T-cell (primary cell): Measurements from ENCODE around the gene TMEM218. TPM values are rescaled to one million over a fixed set of nuclear protein-coding genes. Genes with fewer than 3 reads are reported as not detected.

Experiments
- ATAC-seq, 4 experiments: fragments of 200-7000 bp in 3 of 4; fragments of 150-1000 bp in 1 of 4; cut with Tn5 transposase; replicated peaks in 1 of 4; 1 replicate in 3 of 4; 2 replicates in 1 of 4; pipeline ENCODE4 v1.10.0; 2021; ENCODE audit warnings: moderate library complexity in 3 of 4, mild to moderate bottlenecking in 2 of 4, moderate number of reproducible peaks in 1 of 4
- CTCF ChIA-PET, 2 donors: fragments of 300-600 bp; sonication (Branson Sonifier 250); formaldehyde crosslinking; loops; one replicate each; lab custom pipeline; 2022; ENCODE audit warnings: antibody characterized with exemption in 2 of 2; lab: Charles Lee
- POLR2A ChIA-PET, 2 donors: fragments of 300-600 bp; sonication (Branson Sonifier 250); formaldehyde crosslinking; loops; one replicate each; lab custom pipeline; 2022; ENCODE audit warnings: antibody characterized with exemption in 2 of 2; lab: Charles Lee
- DNase-seq, 35 experiments: peaks; one replicate each; pipeline versions ENCODE4 v3.0.0 to v3.0.0-alpha.2; 2013 to 2023
- H3K27ac ChIP-seq: one replicate; pipeline ENCODE4 v1.5.1; 2013; ENCODE audit warnings: low read length
- H3K27me3 ChIP-seq, 2 experiments: replicated peaks in 1 of 2; 1 replicate in 1 of 2; 2 replicates in 1 of 2; pipeline versions ENCODE4 v1.6.1 to v1.7.0; 2013; ENCODE audit warnings: low read length in 1 of 2, mixed read lengths in 1 of 2; ENCODE audit not compliant: control insufficient read depth in 2 of 2, insufficient read depth in 2 of 2; ENCODE audit errors: extremely low read depth in 1 of 2
- H3K36me3 ChIP-seq, 2 donors: 1 replicate in 1 of 2; 2 replicates in 1 of 2; pipeline versions ENCODE4 v1.6.1 to v1.7.0; 2013; ENCODE audit warnings: low read length in 1 of 2; ENCODE audit not compliant: control insufficient read depth in 2 of 2, insufficient read depth in 1 of 2; ENCODE audit errors: extremely low read depth in 1 of 2
- H3K4me1 ChIP-seq, 2 experiments: 1 replicate in 1 of 2; 2 replicates in 1 of 2; pipeline versions ENCODE4 v1.6.1 to v1.7.0; 2013; ENCODE audit warnings: low read length in 2 of 2, mixed read lengths in 1 of 2; ENCODE audit not compliant: insufficient read depth in 2 of 2, control insufficient read depth in 1 of 2; ENCODE audit errors: extremely low read depth in 1 of 2
- H3K4me3 ChIP-seq, 2 donors: 1 replicate in 1 of 2; 2 replicates in 1 of 2; pipeline versions ENCODE4 v1.5.1 to v1.7.0; 2013; ENCODE audit warnings: mild to moderate bottlenecking in 2 of 2, low read length in 1 of 2, moderate library complexity in 1 of 2; ENCODE audit not compliant: control insufficient read depth in 1 of 2; ENCODE audit errors: extremely low read depth in 1 of 2
- H3K9me3 ChIP-seq: 2 replicates; pipeline ENCODE4 v1.7.0; 2013
- H3K27ac Mint-ChIP-seq, 2 donors: one replicate each; pipeline ENCODE4 v1.8.0; 2020 to 2021; ENCODE audit warnings: mild to moderate bottlenecking in 2 of 2, mixed read lengths in 2 of 2
- H3K27me3 Mint-ChIP-seq, 2 donors: one replicate each; pipeline ENCODE4 v1.8.0; 2021 to 2022; ENCODE audit warnings: mixed read lengths in 2 of 2
- H3K36me3 Mint-ChIP-seq: one replicate; pipeline ENCODE4 v1.8.0; 2021; ENCODE audit warnings: mixed read lengths
- H3K4me1 Mint-ChIP-seq, 3 donors: one replicate each; pipeline ENCODE4 v1.8.0; 2020 to 2022; ENCODE audit warnings: mixed read lengths in 3 of 3, mild to moderate bottlenecking in 1 of 3
- H3K4me3 Mint-ChIP-seq, 3 donors: one replicate each; pipeline ENCODE4 v1.8.0; 2020 to 2022; ENCODE audit warnings: mild to moderate bottlenecking in 3 of 3, mixed read lengths in 3 of 3, moderate library complexity in 3 of 3
- H3K9me3 Mint-ChIP-seq, 3 donors: one replicate each; pipeline ENCODE4 v1.8.0; 2020 to 2022; ENCODE audit warnings: mixed read lengths in 3 of 3
- WGBS: methylation state at CpG from one replicate; pipeline ENCODE4 v1.1.5; 2013; ENCODE audit warnings: missing lambda C conversion rate; ENCODE audit not compliant: insufficient coverage; 5-methylcytosine and 5-hydroxymethylcytosine counted together
- total RNA-seq, 35 experiments: library from RNA in 6 of 35; stranded (reverse) in 6 of 35; fragments of 120-200 nt in 1 of 35; gene quantifications; one replicate each; pipeline versions ENCODE4 v1.2.1 to v1.2.4 and lab custom pipeline; 2013 to 2026

TMEM218 gene
- total RNA-seq, 5 donors from 2014 or later (not counting 1 experiment from before 2014, with no cell fraction given): 10.3 to 18.9 (median 14.8) TPM

GRCh38 chr11:125086633-125087296 is 24.7 kb downstream of the TMEM218 start:
- CTCF ChIA-PET: no interaction called here
- peaks cover 0 to 5% (median 3%) of the 10 kb centered on the region in 3 donors for H3K4me1 Mint-ChIP-seq
- POLR2A ChIA-PET: no interaction called here
- H3K27me3 Mint-ChIP-seq: peaks cover 0 to 4% of the 10 kb centered on the region in 2 donors
- H3K9me3 Mint-ChIP-seq: no peaks in the 10 kb centered on the region
- Histone ChIP-seq H3K27ac (no peak overlapping the region), H3K36me3 (no peaks in the 10 kb centered on the region), H3K4me3 (no peak overlapping the region), H3K27me3 (peaks cover 0 to 6% of the 10 kb centered on the region in 2 experiments), H3K9me3 (no peaks in the 10 kb centered on the region), H3K4me1 (no peaks in the 10 kb centered on the region)
- no peaks in the 10 kb centered on the region for H3K36me3 Mint-ChIP-seq
- DNase-seq (no peak), ATAC-seq (no peak)
- no peak overlapping the region for H3K4me3 Mint-ChIP-seq
- 83% methylated on average over 4 of the region's 14 CpGs for WGBS
- H3K27ac Mint-ChIP-seq: no peak overlapping the region

GRCh38 chr11:125085301-125086081 is 25.9 kb downstream of the TMEM218 start:
- DNase-seq (no peak), ATAC-seq (no peak)
- H3K27ac ChIP-seq: no peak overlapping the region
- no peak overlapping the region for H3K4me3 Mint-ChIP-seq
- peaks cover 0 to 11% of the 10 kb centered on the region in 2 experiments for H3K27me3 ChIP-seq
- no peaks in the 10 kb centered on the region for H3K36me3 Mint-ChIP-seq
- H3K9me3 ChIP-seq: no peaks in the 10 kb centered on the region
- no peaks in the 10 kb centered on the region for H3K9me3 Mint-ChIP-seq
- 80% methylated on average over 17 of the region's 20 CpGs for WGBS
- no peak overlapping the region for H3K4me3 ChIP-seq
- H3K36me3 ChIP-seq: no peaks in the 10 kb centered on the region
- peaks cover 0 to 8% of the 10 kb centered on the region in 2 donors for H3K27me3 Mint-ChIP-seq
- ChIA-PET POLR2A (no interaction called here), CTCF (no interaction called here)
- no peaks in the 10 kb centered on the region for H3K4me1 ChIP-seq
- H3K4me1 Mint-ChIP-seq: no peaks in the 10 kb centered on the region
- H3K27ac Mint-ChIP-seq: no peak overlapping the region

GRCh38 chr11:125084761-125085231 is 26.6 kb downstream of the TMEM218 start:
- H3K27me3 Mint-ChIP-seq: peaks cover 0 to 9% of the 10 kb centered on the region in 2 donors
- peaks cover 0 to 11% of the 10 kb centered on the region in 2 experiments for H3K27me3 ChIP-seq

DNA sequence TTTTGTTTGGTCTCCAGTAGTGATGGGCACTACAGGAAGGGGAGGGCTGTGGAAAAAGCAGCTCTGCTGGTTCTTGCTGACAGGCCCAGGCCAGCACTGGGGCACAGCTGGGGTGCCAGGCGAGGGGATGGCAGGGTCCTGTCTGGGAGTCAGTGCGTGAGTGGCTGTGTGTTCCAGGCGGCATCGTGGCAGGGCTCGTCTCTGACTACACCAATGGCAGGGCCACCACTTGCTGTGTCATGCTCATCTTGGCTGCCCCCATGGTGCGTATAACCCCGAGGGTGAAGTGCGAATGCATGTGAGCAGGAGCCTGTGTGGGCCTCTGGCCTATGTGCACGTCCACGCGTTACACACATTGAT is 27.4 kb downstream of the TMEM218 start:
- no peaks in the 10 kb centered on the region for H3K4me1 Mint-ChIP-seq
- CTCF ChIA-PET: no interaction called here
- ATAC-seq: no peak
- no peak overlapping the region for H3K4me3 ChIP-seq
- no peaks in the 10 kb centered on the region for H3K36me3 Mint-ChIP-seq
- no peak for DNase-seq
- H3K27me3 ChIP-seq: peaks cover 0 to 11% of the 10 kb centered on the region in 2 experiments
- no peak overlapping the region for H3K4me3 Mint-ChIP-seq
- WGBS: 88% methylated on average over 11 of the region's 11 CpGs
- H3K27me3 Mint-ChIP-seq: peaks cover 0 to 9% of the 10 kb centered on the region in 2 donors
- POLR2A ChIA-PET: no interaction called here
- no peaks in the 10 kb centered on the region for H3K9me3 Mint-ChIP-seq
- H3K36me3 ChIP-seq: no peaks in the 10 kb centered on the region
- no peak overlapping the region for H3K27ac ChIP-seq
- H3K27ac Mint-ChIP-seq: no peak overlapping the region
- no peaks in the 10 kb centered on the region for H3K4me1 ChIP-seq
- no peaks in the 10 kb centered on the region for H3K9me3 ChIP-seq

More at GRCh38 chr11:125084761-125085231, 26.6 kb downstream of the TMEM218 start:
- no peak for ATAC-seq
- DNase-seq: no peak
- Mint-ChIP-seq H3K36me3 (no peaks in the 10 kb centered on the region), H3K9me3 (no peaks in the 10 kb centered on the region), H3K4me3 (no peak overlapping the region), H3K27ac (no peak overlapping the region), H3K4me1 (no peaks in the 10 kb centered on the region)
- Histone ChIP-seq H3K9me3 (no peaks in the 10 kb centered on the region), H3K4me3 (no peak overlapping the region), H3K4me1 (no peaks in the 10 kb centered on the region), H3K36me3 (no peaks in the 10 kb centered on the region), H3K27ac (no peak overlapping the region)
- CTCF ChIA-PET: no interaction called here
- WGBS: 93% methylated on average over 5 of the region's 8 CpGs
- POLR2A ChIA-PET: no interaction called here

- CTCF ChIA-PET: interaction anchor here in 1 of 2 donors (0.5 kb wide), 1 partner anchor 184 kb away, joined by 3 read pairs; no protein-coding TSS in a partner anchor
- no peaks in the 10 kb centered on the region for H3K4me1 ChIP-seq
- Mint-ChIP-seq H3K9me3 (no peaks in the 10 kb centered on the region), H3K27ac (no peak overlapping the region), H3K36me3 (no peaks in the 10 kb centered on the region), H3K27me3 (peaks cover under 1 to 11% of the 10 kb centered on the region in 2 donors), H3K4me3 (no peak overlapping the region), H3K4me1 (no peaks in the 10 kb centered on the region)
- peaks cover 0 to 11% of the 10 kb centered on the region in 2 experiments for H3K27me3 ChIP-seq
- no peak for ATAC-seq
- H3K9me3 ChIP-seq: no peaks in the 10 kb centered on the region
- 83% methylated on average over 7 of the region's 11 CpGs for WGBS
- no peak overlapping the region for H3K27ac ChIP-seq
- H3K36me3 ChIP-seq: no peaks in the 10 kb centered on the region
- H3K4me3 ChIP-seq: no peak overlapping the region
- DNase-seq: no peak
- POLR2A ChIA-PET: no interaction called here
Observed at GRCh38 chr11:125083312-125084056, 27.9 kb downstream of the TMEM218 start.
